T-helper 1 cell treated with Interleukin-12 subunit alpha and Interleukin-12 subunit beta and Interleukin-4 antibody, amounts not matched to agents 30 ng/mL and 1 ng/mL, for 36 hours (primary cell): ENCODE results near the gene WDR17. TPM values are rescaled to one million over a fixed set of nuclear protein-coding genes. Genes with fewer than 3 reads are reported as not detected.

Experiments
- intact Hi-C: fragments of 100-400 bp; cut with micrococcal nuclease; formaldehyde crosslinking; loops from one replicate; pipeline ENCODE4 v1.15.1; 2024
- total RNA-seq: library from RNA; stranded (reverse); gene quantifications from 2 replicates; pipeline ENCODE4 v1.2.3, GENCODE V29; 2022

The WDR17 gene
- total RNA-seq: 0.69 and 0.78 TPM in 2 replicates

DNA sequence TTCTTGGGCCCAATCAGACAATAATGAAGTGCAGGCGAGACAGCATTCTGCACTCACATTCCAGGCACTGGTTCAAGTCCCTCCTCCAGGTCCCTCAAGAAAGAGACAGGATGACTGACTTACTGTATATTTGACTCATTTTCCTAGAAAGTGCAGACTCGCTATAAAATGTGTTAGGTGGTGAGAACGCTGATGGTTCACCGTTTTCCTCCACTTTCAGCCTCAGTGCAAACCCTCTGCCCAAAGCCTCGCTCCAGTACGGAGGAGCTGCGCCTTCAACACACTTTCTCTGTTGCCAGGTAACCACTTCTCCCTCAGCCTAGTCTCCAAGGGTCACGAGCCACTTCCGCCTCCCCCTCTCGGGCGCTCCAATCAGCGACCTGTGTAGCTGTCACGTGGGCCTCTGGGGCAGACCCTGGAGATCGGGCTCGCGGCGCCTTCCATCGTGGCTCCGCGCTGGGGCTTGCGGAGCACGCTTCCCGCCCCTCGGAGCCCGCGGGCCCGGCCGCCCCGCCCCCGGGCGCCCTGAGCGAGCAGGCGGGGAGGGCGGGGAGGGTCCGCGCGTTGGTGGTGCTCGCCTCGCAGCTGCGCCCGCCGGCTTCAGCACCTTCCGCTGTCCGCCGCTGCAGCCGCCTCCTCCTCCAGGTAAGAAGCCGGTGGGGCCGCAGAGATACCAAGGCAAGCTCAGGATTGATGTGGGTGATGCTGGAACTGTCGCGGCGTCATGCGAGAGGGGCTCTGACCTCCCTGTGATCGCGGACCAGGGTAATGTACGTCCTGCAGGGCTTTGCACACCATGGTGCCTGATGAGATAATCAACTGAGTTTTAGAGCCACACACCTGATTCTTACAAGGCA, at the start of gene WDR17:
Gene WDR17, plus strand, starts transcription at position 407 of the 857 bp plus-strand sequence. CDS start 45,740 bp downstream, outside the sequence.
- intact Hi-C loops: loop anchor here (1.0 to 5.0 kb wide), 3 partner anchors 118 to 255 kb away; partner anchors contain the start of gene SPATA4

DNA sequence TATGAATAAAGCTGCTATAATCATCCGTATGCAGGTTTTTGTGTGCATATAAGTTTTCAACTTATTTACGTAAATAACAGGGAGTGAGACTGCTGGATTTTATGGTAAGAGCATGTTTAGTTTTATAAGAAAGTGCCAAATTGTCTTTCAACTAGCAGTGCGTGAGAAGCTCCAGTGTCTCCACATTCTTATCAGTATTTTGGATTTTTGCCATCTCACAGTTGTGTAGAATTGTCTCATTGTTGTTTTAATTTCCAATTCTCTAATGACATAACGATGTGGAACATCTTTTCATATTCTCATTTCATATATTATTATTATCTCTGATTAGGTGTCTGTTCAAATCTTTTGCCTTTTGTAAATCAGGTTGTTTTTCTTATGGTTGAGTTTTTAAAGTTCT, 49.0 kb upstream of the WDR17 start:
- intact Hi-C loops: no loop called here

DNA sequence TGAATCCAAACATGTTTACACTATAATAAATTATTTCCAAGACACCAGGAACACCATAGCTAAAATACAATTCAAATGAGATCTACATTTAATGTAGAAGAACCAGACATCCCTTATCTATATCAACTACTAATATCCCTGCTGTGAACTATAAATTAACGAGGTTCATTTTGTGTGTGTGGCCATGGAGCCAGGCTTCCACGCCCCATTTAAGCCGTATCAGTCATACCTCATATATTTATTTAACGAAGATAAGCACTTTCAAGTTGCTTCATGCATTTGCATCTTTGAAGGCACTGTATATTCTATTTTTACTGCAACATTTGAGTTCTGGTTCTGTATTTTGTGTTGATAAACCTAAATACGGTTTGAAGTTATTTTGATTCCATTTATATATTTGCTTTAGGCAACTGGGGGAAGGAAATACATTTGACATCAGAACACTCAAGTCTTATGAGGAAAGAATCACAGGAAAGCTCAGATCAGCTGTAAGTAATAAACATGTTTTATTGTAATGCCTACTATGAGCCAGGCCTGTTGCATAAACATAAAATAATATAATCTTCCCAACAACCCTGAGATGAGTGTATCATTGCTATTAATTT, 45.1 kb upstream of the WDR17 start:
- intact Hi-C loops: no loop called here

DNA sequence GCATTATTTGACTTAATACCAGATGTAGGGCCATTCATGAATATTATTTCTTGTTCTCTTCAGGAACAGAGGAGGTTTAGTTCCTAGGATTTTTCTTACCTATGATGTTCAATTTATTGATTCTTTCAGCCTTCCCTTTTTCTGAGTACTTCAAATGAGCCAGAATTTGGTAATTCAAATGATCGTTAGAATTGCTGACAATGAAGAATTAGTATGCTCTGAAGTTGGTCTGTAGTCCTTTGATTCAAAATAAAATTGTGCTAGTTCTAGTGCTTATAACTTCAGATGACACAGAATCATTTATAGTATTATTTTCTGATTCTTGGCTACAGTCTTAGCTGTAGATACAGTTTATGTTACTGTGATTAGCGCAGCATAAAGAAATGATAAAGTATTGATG, 35.2 kb upstream of the WDR17 start:
- intact Hi-C loops: loop anchor here (10.0 kb wide), 1 partner anchor 1014 kb away; no protein-coding TSS in a partner anchor

DNA sequence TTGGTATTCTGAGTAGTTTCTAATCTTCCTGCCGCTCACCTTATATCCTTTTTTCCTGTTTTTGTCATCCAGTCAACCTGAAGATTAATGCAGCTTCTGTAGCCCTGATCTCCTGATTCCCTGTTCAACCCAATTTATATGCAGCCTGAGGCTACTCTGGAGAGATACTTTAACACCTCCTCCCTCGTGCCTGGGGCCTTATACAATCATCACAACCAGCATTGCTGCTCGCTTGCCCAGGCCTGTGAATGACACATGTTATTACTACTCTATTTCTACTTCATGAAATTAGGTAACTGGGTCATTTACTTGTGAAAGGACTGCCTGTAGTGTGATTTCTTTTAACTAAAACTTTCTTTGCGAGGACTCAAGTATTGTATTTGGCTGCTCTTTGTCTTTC, 33.7 kb upstream of the WDR17 start:
- intact Hi-C loops: loop anchor here (10.0 kb wide), 1 partner anchor 1013 kb away; no protein-coding TSS in a partner anchor

DNA sequence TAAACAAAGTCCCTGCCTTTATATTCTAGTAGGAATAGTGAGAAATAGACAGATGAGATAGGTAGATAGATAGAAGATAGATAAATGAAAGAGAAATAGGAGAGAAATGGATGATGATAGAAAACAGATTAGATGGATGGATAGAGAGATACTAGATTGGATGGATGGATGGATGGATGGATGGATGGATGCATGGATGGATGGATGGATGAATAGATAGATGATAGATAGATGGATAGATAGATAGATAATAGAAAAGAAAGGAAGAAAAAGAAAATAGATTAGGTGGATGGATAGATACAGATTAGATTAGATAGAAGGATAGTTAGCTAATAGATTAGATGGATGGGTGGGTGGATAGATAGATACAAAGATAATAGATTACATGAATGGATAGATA, 33.2 kb upstream of the WDR17 start:
- intact Hi-C loops: loop anchor here (10.0 kb wide), 1 partner anchor 1012 kb away; no protein-coding TSS in a partner anchor

DNA sequence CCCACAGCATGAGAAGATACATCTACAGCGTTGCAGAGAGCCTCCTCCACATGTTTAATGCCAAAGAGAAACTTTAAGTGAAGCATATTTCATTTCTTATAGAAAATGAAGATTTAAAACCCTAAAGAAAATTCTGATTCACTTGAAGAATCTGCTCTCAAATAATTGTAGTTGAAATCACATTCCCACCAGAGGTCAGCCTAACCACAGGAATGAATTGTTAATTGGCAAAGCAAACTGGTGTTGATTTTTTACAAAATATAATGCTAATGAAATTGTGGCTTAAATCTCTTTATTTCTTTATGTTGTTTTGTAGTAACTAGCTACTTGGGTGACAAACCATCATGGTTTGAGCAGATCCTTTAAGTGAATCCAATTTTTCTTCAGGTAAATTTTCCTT, 31.1 kb upstream of the WDR17 start:
- intact Hi-C loops: loop anchor here (1.0 to 10.0 kb wide), 2 partner anchors 307 to 1010 kb away; no protein-coding TSS in a partner anchor

DNA sequence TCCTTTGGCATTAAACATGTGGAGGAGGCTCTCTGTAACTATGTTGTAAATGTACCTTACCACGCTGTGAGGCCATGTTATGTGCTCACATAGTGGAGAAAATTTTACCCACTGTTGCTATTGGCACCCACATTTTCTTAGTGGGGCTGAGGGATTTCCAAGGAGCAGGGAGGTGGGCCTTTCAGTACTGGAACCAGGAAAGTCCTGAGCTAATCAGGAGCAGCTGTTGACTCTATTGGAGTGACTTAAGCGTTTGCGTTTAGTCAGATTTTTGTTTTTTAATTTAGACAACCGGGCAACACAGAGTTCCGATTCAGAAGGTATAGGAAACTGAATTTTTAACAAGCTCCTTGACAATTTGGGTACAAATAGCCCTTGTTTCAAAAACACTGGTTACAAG, 30.7 kb upstream of the WDR17 start:
- intact Hi-C loops: loop anchor here (1.0 to 10.0 kb wide), 2 partner anchors 306 to 1010 kb away; no protein-coding TSS in a partner anchor

DNA sequence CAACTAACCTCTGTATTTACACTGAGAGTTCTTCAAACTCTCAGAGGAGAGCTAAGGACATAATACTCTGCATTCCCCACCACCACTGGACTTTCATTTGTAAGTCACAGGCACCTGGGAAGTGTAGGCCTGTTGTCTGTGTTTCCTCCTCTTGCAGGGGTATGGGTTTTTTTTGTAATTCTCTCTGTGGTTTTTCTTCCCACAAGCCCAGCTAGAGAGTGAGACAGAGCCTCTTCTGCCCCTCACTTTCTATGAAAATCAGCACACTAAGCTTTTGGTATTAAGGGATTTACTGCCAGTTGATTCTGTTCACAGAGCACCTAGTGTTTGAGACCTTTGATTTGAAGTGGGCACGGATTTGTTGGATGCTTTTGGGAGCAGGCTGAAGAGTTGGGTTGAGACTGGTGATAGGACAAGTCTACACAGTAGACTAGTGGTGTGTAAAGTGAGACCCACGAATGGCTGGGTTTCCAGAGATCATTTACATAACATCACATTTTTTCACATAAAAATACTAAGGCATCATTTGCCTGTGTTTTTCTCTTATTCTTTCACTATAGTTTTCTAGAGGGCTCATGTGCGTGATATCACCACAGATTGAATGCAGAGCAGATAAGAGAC, 28.9 kb upstream of the WDR17 start:
- intact Hi-C loops: loop anchor here (10.0 kb wide), 1 partner anchor 1008 kb away; no protein-coding TSS in a partner anchor

DNA sequence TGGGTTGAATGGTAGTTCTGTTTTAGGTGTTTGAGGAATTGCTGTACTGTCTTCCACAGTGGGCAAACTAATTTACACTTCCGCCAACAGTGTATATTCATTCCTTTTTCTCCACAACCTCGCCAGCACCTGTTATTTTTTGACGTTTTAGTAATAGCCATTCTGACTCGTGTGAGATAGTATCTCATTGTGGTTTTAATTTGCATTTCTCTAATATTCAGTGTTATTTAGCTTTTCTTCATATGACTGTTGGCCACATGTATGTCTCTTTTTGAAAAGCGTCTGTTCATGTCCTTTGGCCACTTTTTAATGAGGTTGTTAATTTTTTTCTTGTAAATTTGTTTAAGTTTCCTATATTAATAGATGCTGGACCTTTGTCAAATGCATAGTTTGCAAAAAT, 26.9 kb upstream of the WDR17 start:
- intact Hi-C loops: loop anchor here (10.0 kb wide), 1 partner anchor 1006 kb away; no protein-coding TSS in a partner anchor

DNA sequence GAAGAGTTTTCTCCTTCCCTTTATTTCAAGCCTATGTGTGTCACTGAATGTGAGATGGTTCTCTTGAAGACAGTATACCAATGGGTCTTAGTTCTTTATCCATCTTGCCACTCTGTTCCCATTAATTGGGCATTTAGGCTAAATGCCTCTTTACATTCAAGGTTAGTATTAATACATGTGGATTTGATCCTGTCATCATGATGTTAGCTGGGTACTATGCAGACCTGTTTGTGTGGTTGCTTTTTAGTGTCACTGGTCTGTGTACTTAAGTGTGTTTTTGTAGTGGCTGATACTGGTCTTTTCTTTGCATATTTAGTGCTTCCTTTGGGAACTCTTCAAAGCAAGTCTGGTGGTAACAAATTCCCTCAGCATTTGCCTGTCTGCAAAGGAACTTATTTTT, 23.4 kb upstream of the WDR17 start:
- intact Hi-C loops: no loop called here

DNA sequence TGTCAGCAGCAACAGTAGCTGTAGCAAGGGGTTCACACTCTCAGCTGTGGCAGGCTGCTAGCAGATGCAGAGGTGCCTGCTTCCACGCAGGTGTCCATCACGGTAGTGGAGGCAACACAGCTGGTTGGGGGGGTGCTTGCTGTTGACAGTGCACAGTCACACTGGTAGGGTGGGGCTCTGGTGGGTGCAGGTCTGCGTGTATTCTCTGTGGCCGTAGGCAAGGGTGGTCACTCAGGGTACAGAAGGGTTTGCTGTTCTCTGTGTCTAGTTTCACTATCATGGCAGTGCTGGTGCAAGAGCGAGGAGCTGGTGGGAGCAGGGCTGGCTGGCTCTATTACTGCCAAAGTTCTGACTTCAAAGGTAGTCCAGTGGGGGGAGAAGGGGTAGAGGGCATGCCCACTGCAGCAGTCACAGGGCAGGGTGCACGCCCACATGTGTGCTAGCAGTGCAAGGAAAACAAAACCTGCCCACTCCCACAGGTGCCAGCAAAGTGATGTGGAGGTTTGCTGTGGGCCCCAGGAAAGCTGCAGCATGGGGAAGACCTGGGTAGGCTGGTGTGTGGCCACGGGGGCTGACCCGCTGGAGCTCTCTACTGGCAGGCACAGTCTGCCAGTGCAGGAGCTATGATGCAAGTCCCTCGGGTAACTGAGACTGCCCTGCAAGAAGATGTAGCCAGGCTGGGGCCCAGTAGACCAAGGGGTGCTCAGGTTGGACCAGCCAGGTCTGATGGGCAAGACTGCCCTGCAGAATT, 21.6 kb upstream of the WDR17 start:
- intact Hi-C loops: no loop called here

DNA sequence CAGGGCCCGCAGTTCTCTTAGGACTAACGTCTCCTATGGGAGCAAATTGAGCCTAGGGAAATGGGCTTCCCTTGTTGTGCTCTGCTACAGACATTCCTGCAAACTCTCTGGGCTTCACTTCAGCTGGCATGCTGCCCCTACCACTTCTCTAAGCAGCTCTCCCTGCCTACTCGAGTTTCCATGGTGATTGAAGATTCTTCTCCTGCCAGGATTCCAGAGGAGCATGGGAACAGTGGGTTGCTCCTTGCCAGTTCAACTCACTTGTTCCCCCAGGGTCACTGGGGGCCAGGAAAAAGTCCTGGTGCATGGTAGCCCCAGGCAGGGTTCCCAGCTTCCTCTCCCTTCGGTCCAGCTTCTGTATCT, 21.1 kb upstream of the WDR17 start:
- intact Hi-C loops: no loop called here

DNA sequence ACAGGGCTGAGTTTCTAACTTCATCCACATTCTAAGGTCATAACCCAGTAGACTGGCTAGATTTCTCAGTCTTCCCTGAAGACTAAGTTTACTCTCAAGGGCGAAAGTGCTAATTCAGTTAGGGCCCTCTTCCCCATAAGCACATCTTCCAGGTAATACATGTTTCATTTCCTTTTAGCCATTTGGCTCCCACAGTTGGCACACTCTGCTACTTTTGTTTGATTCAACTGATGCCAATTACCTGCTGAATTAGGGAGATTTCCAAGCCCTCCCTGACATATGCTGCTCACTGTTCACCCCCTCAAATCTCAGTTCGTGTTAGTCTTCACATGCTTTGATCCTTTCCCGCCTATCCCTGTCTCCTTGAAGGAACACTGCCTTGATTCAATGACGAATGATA, 17.0 kb upstream of the WDR17 start:
- intact Hi-C loops: no loop called here

DNA sequence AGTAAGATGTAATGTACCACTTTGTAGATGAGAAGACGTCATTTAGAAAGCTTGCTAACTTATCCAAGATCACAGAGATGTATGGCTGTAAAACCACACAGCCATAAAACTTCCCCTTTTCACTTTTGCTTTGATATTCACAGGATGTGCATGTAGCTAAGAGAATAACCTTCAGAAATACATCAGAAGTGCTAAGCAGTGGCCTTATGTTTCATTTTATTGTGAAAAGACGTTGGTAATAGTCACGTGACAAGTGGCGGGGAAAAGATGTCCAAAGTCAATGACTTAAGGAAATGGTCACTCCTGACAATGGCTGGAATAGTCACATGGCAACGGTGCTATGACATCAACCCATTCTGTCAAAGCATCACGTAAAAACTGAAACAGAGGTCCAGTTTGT, 12.9 kb upstream of the WDR17 start:
- intact Hi-C loops: no loop called here

DNA sequence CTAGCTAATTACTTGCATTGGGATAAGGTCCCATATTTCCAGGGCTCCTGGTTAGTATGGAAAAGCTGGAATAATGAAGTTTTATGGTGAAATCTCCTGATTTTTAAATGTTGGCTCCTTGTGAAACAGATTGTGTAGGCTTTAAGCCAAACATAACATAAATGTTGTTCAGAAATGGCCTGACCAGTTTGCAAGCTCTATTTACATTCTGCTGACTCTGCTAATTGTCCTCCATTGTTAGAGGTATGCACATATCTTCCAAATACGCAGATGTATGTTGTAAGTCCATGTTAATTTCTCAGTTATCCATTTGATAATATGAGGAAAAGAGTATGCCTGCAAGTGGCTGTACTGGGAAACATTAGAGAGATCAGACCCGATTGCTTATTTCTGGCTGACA, 11.9 kb upstream of the WDR17 start:
- intact Hi-C loops: no loop called here

DNA sequence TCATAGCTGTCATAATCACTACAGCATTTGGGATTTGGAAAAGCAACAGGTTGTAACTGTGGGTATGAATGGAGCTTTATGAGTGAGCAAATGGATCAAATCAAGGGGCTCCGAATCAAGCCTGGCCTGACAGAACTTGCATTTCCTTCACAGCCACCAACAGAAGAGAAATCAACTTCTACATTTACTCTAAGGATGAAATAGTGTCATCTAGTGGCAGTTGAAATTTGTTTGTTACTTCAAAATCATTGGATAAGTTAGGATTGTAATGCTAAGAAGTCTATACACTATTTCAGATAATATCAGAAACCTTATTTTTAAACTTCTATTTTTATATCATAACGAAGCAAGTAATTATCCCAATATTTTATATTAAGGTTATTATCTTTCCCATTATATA, 10.7 kb upstream of the WDR17 start:
- intact Hi-C loops: no loop called here

DNA sequence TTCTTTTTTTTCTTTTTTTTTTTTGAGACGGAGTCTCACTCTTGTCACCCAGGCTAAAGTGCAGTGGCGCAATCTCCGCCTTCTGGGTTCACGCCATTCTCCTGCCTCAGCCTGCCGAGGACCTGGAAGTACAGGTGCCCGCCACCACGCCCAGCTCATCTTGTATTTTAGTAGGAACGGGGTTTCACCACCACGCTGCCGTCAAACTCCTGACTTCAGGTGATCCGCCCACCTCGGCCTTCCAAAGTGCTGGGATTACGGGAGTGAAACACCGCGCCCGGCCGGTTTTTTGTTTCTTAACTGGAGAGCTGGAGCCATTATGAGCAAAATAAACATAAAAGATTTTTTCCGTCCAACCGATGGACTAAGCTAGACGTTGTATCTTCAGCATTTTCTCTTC, 1.9 kb upstream of the WDR17 start:
- intact Hi-C loops: no loop called here

DNA sequence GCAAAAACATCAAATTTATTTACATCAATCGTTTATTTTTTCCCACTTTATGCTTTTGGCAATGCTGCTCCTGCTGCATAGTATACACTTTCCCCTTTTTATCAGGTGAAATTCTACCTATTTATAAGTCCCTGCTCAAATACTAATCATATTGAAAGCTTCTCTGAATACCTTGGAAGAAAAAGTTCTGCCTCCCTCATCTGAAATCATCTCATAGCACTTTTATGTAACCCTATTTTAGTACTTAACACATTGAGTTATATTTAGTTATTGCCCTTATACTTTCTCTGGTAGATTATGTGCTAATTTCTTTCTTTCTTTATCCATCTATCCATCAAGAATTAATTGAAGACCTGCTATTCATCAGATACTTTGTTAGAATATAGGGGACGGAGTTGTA, 1.1 kb upstream of the WDR17 start:
- intact Hi-C loops: no loop called here

DNA sequence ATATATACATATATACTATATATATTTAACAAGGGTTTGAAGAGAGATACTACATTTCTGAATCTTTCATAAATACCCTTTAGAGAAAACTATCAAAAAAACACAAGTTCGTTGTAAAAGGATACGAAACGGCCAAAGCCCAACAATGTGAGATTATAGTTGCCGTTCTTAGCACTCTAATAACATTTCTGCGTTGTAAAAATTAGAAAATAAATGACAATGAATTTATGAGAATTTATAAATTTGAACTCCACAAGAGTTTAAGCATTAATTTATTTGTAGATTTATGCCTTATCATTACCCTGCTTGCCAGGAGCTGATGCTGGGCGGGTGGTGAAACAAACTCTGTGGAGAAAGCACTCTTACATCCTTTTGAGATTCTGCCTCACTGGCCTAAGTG, 1.1 kb downstream of the WDR17 start:
- intact Hi-C loops: loop anchor here (2.0 to 5.0 kb wide), 2 partner anchors 119 to 254 kb away; no protein-coding TSS in a partner anchor

DNA sequence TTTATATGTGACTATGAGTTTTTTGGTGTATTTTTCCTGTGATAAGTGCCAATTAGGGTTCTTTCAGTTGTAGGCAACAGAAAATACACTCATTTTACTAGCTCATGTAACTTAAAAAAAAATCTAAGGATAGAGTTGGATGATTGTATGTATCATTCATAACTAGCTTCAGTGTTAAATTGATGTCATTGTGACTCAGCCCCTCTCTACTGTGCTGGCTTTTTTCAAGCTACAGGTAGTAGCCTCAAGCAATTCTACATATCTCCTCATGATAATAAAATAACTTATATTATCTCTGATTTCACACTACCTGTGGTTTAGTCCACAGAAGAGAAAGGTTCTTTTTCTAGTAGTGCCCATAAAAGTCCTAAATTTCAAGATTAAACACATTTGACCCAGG, 11.9 kb downstream of the WDR17 start:
- intact Hi-C loops: loop anchor here (5.0 kb wide), 1 partner anchor 1665 kb away; no protein-coding TSS in a partner anchor
